Measurements from ENCODE around the gene SKIDA1.

- TF ChIP-seq GATA3 (IDR thresholded peaks at IDR 0.05; ENCODE audit: low read depth, low read length): peak; percentile 44; the same call in 1 of the 2 replicates
- TF ChIP-seq GATA2 (IDR thresholded peaks at IDR 0.05; ENCODE audit: low read depth, low read length): peak; percentile 70
Observed at GRCh38 chr10:21522631-21523406, 2.7 kb downstream of the SKIDA1 start.
